GM21529 (cell line): Measurements from ENCODE around the gene MMP25.

Experiments
- ATAC-seq: cut with Tn5 transposase; IDR thresholded peaks from one replicate; pipeline ENCODE4 v1.9.1; 2021; ENCODE audit not compliant: unreplicated experiment

MMP25 gene, protein sequence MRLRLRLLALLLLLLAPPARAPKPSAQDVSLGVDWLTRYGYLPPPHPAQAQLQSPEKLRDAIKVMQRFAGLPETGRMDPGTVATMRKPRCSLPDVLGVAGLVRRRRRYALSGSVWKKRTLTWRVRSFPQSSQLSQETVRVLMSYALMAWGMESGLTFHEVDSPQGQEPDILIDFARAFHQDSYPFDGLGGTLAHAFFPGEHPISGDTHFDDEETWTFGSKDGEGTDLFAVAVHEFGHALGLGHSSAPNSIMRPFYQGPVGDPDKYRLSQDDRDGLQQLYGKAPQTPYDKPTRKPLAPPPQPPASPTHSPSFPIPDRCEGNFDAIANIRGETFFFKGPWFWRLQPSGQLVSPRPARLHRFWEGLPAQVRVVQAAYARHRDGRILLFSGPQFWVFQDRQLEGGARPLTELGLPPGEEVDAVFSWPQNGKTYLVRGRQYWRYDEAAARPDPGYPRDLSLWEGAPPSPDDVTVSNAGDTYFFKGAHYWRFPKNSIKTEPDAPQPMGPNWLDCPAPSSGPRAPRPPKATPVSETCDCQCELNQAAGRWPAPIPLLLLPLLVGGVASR

DNA sequence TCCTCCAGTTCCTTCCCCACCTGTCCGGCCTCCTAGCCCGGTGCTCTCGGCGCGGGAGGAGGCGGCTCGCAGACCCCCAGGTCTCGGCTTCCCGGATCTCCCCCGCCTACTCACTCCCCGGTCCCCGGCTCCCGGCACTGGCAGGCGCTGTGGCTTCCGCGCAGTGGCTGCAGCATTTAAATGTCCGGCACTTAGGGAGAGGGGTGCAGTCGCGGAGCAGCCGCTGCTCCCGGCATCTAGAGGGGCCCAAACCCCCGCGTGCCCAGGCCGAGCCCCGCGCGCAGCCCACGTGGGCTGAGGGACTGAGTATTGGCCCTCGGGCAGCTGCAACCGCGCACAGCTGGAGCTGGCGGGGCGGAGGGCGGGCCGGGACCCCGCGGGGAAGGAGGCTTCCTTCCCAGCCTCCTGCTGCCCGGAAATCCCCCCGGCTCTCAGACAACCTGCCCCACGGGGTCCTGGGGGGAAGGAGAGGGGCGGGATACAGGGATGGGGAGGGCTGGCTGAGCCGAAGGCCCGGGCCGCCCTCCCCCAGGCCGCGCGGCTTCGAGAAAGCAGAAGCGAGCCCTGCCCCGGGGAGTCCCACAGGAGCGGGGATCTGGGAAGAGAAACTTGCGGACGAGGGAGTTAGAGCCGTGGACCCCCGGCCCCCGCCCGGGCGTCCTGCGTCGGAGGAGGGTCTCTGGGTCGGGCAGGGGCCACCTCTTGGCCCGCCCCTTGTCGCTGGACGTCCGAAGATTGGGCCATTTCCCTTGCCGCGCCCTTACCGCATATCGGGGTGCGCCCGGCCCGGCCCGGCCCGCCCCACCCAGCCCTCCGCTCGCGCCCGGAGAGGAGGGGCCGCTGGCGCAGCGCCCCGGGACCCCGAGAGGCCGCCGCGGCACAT lies at the start of gene MMP25:
TSS of gene MMP25 (plus strand) at position 804 of the 883 bp plus-strand sequence. CDS start 357 bp downstream, outside the sequence.
- no peak for ATAC-seq

DNA sequence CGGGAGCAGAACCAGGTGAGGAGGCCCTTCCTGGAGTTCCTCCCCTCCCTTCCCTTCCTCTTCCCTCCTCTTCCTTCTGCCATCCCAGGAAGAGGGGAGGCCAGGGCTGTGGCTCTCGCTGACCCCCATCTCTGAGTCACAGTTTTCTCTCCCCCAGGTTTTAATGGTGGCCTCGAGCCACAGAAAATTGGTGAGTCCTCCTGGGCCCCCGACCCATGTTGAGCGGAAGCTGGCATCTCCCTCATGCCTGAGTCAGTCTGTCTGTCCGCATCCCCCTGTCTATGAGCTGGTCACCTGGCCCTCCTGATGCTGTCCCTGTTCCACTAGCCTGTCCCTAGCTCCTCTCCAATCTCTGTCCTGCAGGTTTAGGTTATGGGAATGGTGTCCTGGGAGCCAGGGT lies 46.4 kb upstream of the MMP25 start:
- ATAC-seq: no peak

DNA sequence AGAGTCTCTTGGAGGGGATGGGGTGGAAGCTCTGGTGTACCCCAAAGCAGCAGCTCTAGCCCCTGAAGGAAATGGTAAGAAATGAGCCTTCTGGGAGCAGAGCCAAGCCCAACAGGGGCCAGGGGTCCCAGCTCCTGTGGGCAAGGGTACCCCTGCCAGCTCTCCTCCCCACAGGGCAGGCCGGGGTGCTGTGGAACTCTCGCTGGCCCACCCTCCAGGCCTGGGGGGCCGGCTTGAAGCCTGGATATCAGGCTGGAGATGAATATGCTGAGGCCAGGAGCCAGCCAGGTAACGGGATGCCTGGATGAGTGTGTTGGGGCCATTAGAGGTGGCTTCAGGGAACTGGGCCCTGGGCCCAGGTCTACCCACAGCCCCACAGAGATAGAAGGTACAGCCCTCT lies 45.8 kb upstream of the MMP25 start:
- ATAC-seq: no peak

DNA sequence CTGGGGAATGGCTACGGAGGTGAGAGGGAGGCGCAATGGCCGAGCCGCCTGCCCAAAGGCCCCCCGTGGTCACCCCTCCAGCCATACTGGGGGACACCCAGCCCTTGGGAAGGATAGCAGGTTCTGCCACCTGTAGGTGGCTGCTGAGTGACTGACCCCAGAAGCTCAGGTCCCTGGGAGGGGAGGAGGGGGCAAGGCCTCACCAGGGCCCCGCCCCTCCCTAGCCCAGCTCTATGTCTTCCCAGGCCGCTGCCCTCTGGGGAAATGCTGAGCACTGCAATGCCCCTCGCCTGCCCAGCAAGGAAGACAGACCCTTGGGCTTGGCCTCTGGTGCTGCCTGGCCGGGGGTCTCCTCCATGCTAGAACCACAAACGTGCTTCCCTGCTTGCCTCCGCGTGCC lies 45.0 kb upstream of the MMP25 start:
- no peak for ATAC-seq

DNA sequence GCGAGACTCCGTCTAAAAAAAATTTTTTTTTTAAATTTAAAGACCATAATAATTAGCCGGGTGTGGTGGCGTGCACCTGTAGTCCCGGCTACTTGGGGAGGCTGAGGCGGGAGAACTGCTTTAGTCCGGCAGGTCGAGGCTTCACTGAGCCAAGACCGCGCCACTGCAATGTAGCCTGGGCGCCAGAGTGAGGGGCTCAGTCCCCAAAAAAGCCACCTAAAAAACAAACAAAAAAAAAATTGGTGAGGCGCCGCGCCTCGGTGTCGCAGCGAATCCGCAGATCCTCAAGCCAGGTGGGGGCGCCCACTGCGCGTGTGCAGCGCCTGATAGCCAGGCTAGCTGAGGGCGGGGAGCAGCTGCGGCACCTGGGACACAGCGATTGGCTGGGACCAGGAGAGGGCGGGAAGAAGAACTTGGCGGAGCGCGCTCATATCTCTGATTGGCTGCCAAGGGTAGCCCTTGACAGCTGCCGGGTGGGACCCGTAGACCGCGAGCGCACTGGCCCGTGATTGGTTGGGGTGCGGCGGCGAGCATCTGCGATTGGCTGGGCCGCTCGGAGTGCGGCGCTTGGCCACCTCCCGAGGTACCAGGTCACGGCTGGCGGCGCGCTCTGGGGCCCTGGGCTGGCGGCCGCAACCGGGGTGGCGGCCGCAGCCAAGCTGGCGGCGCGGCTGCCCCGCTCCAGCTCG lies 42.6 kb upstream of the MMP25 start:
- peak; percentile 94 for ATAC-seq

DNA sequence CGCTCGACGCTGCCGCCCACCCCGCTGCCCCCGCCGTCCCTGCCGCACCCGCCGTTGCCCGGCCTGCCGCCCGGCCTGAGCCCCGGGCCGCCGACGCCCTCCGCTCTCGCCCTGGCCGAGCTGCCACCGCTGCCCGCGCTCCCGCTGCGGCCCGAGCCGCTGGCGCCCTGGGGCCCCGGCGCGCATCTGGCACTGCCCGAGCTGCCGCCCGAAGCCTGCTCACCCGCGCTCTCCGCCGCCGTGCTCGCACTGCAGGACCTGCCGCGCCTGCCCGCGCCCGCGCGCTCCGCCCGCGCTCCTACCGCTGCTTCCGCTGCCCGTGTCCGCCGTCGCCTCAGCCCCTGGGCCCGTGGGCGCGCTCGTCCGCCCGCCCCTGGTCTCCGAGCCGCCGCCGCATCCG lies 42.0 kb upstream of the MMP25 start:
- peak; percentile 20 for ATAC-seq

DNA sequence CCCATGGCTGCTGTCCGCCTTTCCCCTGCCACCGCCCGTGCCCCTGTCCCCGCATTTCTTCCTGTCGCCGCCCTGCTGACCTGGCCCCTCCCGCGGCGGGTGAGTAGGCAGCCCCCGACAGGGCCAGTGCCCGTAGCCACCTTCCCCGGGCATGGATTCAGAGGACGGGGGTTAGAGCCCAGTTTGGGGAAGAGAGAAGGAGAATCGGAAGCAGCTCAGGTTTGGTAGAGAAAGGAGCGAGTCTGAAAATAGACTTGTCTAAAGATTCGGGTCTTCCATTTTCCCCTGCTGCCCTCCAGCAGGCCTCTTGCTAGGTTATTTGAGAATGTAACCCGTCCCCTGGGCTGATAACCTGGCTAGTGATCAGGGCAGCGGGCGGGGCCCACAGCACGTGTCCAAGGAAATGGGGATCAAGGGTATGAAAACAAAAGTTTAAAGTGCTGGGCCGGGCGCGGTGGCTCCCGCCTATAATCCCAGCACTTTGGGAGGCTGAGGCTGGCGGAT lies 41.5 kb upstream of the MMP25 start:
- ATAC-seq: no peak

DNA sequence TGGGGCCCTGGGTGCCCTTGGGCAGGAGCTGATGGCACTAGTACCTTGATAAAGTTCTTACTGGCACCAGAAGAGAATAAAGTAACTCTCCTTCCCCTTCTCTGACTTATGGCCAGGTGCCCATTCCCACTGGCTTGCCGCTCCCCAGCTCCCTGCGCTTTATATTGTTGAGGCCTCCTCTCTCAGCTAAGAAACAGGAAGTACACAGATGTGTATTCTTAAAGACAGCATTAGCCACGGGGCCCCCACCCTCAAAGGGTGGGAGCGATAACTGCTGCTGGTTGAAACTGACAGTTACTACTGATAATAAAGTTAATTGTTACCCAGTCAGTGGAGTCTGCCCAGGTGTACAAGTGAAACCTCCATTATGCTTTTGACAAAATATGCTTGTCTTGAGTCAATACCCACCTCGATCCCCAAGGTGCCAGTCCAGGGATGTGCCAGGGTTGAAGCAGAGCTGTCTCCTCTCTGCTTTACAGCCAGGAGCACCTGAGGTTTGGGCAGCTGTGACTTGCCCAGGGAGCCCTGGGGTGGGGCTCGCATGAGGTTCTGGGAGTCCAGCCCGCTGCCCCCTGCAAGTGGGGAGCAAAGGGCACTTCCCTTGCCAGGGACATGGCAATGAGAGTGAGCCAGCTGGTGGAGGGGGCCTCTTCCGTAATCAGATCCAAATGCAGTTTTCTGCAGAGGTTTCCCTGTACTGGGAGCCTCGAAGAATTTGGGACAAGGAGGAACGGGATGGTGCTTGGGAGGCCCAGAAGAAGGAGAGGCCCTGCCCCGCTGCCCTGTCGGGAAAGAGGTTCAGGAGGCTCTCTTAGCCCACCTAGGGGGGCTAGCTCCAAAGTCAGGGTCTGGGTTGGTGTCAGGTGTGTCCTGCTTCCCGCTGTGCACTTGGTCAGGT lies 39.1 kb upstream of the MMP25 start:
- ATAC-seq: no peak

DNA sequence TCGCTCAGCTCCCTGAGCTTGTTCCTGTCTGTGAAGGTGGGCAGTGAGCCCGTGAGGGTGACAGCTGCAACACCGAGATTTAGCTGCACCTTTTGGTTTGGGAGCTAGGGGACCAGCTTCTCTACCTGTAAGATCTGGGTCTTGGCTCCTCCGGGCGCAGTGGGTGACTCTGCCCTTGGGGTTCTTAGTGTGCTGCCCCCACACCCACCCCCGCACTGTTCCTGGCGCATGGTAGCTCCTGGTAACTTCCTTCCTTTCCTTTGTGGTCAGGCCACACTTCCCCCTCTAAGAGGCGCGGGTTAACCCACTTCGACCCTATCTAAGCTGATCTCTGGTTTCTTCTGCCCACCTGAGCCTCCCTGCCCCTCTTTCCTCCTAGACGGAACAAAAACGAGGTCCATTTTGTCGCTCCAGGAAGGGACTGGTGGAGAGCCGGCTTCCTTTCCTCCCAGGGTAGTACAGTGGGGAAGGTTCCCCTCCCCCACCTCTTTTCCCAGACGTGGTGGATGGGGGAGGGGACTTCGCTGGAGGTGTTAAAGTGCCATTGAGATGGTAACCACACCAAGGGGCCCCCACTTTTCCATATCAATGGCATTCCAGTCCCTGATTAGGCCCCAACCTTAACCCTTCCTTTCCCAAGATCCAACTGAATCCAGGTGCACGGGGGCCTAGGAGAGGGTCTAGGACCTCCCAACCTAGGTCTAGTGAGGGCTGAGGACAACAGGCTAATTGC lies 38.2 kb upstream of the MMP25 start:
- ATAC-seq: no peak

DNA sequence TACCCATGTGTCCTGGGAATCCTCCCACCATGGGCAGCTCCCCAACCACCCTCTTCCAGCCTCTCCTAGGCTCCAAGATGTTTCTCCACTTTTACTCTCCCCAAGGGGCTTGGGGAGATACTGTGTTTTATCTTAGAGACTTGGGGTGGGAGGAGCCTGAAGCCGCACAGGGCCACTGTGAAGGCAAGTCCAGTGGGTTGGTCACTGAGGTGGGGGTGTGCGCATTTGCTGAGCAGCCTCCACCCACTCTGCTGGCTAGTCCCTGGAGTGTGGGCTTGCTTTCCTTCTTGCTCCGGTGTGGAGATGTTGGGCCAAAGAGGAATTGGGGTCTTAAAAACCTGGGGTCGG lies 37.7 kb upstream of the MMP25 start:
- no peak for ATAC-seq

DNA sequence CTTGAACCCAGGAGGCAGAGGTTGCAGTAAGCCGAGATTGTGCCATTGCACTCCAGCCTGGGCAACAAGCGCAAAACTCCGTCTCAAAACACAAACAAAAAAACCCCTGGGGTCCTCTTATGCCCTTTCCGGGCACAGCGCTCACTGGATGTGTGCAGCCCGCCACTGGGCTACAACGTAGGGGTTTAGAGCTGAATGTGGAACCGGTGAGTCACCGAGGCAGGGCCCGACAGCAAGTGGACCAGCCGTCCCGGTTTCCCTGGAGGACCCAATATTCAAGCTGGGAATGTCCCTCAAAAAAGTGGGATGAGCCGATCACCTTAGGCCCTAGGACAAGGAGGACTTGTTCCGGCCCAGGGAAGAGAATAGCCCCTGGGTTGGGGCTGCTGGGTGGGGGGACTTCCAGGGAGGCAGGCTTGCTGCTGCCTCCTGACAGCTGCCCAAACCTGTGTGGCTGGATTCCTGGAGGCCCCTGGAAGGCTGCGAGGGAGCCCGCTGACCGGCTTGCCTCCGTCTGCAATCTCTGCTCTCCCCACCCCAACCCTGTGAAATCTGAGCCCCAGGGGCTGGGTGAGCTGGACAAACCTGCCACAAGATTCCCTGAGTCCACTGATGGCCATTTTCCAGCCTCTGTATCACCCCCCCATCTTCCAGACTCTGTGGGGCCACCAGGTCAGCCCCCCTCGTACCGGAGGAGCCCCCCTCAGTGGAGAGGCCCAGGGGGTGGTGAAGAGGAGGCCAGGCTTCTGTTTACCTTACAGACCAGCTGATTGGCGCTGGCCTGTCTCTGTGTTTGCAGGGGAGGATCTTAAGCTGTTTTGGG lies 36.6 kb upstream of the MMP25 start:
- ATAC-seq: no peak

DNA sequence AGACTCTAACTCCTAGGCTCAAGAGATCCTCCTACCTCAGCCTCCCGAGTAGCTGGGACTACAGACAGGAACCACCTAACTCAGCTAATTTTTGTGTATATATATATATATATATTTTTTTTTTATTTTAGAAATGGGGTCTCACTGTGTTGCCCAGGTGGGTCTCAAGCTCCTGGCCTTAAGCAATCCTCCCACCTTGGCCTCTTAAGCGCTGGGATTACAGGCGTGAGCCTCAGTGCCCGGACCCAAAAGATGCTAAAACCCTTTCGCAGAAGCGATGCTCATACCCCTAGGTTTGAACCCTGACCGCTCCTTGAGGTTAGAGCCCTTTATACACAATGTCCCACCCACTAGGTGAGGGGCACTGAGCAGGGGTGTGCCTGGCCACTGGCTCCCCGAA lies 35.9 kb upstream of the MMP25 start:
- no peak for ATAC-seq

DNA sequence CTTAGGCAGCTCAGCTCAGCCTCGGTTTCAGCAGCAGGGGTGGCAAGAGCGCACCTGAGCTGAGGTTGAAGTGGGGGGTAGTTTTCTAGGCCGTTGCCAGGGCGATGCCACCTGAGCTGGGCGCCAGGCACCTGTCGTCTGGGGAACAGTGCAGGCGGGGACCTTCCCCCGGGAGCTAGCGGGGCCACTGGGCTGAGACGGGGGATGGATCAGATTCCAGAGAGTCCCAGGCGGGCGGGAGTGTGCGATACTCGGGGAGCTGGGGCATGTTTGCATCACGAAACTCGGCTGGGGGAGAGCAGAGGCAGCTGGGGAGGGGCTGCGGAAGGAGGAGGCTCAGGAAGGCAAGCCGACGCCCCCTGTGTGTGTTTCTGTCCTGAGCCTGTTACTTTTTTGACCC lies 34.1 kb upstream of the MMP25 start:
- ATAC-seq: no peak

DNA sequence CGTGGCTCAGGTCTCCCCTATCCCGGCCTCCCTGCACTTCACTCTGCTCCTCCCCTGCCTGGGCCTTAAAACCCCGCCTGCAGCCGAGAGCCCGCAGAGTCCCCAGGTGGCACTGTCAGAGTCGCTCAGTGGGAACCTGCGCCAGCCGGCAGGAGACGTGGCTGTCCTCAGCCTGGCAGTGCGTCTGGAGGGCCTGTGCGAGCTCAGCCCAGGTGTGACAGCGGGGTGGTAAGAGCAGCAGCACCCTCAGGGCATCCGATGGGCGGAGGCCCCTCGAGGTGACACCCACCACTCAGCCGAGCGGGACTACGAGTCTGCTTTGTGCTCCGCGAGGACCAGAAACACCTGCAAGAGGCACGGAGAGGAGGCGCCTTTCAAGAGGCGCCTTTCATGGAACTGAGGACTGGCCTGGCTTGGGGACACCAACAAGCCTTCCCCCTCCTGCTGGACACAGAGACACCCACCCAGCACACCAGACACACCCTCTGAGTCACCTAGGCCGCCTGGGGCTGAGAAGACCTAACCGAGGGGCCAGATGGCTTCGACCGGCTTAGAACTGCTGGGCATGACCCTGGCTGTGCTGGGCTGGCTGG lies 33.4 kb upstream of the MMP25 start, which contains the start of gene CLDN9:
TSS of gene CLDN9 (plus strand) at position 96 of the 593 bp plus-strand sequence. CDS start at position 536, 440 bp downstream.
- ATAC-seq: no peak

DNA sequence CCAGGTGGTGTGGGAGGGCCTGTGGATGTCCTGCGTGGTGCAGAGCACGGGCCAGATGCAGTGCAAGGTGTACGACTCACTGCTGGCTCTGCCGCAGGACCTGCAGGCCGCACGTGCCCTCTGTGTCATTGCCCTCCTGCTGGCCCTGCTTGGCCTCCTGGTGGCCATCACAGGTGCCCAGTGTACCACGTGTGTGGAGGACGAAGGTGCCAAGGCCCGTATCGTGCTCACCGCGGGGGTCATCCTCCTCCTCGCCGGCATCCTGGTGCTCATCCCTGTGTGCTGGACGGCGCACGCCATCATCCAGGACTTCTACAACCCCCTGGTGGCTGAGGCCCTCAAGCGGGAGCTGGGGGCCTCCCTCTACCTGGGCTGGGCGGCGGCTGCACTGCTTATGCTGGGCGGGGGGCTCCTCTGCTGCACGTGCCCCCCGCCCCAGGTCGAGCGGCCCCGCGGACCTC lies 32.8 kb upstream of the MMP25 start:
- no peak for ATAC-seq

DNA sequence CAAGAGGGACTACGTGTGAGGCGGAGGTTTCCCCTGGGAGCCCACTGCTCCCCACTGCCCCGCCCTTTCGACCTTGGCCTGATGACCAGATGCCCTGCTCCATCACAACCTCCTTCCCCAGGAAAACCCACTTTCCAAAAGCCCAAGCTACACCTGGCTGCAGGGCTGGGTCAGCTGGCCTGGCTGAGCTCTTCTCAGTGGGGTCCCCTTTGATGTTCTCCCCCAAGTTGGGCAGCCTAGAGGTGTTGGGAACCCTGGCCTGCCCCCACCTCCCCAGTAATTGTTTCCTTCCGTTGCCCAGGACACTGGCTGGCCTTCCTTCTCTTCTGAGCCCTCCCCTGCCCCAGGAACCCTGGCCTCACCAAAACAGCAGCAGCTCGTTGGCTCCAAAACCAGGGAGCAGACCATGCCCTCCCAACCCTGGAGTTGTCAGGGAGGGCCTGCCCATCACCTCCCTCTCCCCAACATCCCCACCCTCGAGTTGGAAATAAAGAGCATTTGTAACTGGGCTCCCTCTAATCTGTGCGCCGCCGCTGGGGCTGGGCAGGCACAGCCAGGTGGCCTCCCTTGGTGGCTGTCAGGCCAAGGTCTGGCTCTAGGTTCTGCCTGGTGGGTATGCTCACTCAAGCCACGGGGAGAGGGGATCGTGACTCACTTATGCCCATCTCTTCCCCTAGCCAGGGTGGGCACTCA lies 32.2 kb upstream of the MMP25 start:
- ATAC-seq: no peak

DNA sequence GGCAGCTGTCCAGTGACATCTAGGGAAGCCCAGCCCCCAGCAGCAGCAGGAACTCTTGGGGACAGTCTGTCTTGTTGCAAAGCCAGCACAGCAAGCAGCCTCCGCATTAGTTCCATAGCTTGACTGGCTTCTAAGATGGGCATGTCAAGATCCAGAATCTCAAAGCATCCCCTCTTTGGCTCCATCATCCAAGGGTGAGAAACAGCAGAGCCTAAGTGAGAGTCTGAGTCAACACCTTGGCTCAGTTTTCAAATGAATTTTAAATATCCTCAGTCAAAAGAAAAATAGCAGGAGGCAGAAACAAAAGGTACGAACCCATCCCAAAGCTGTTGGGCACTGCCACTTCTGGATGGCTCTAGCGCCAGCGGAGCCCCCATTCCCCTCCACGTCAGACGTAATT lies 31.4 kb upstream of the MMP25 start:
- no peak for ATAC-seq
